K562 (cell line): ENCODE data around the gene GFAP. TPM values are rescaled to one million over a fixed set of nuclear protein-coding genes. Genes with fewer than 3 reads are reported as not detected.

Experiments
- BCOR ChIP-seq: fragments of 450-650 bp; IDR thresholded peaks from 2 replicates; pipeline ENCODE4 v1.6.1; 2016
- CBX5 ChIP-seq: IDR thresholded peaks from 2 replicates; pipeline ENCODE4 v1.6.1; 2014; ENCODE audit warnings: low read depth, borderline replicate concordance
- CLOCK ChIP-seq: fragments of 250-450 bp; sonication (Bioruptor Pico); IDR thresholded peaks from 2 replicates; pipeline ENCODE4 v1.4.0; 2020; ENCODE audit warnings: mild to moderate bottlenecking, moderate library complexity, borderline replicate concordance
- ELF1 ChIP-seq: fragments of 200-800 bp; sonication (Bioruptor generic); IDR thresholded peaks from 2 replicates; pipeline ENCODE4 v1.6.1; 2016; ENCODE audit warnings: missing genetic modification characterization, missing compliant biosample characterization
- ERF ChIP-seq: fragments of 450-650 bp; formaldehyde crosslinking; IDR thresholded peaks from 2 replicates; pipeline ENCODE4 v1.4.0; 2020; ENCODE audit warnings: mild to moderate bottlenecking, mixed read lengths
- GTF3C2 ChIP-seq: IDR thresholded peaks from 3 replicates; pipeline ENCODE4 v1.6.1; 2011; ENCODE audit warnings: borderline replicate concordance, mild to moderate bottlenecking, moderate library complexity; ENCODE audit not compliant: insufficient read length; ENCODE audit errors: extremely low read depth
- HDAC1 ChIP-seq, 2 experiments: fragments of 450-650 bp; IDR thresholded peaks; 2 replicates each; pipeline ENCODE4 v1.6.1; 2016 to 2017; ENCODE audit warnings: inconsistent platforms in 1 of 2, mild to moderate bottlenecking in 1 of 2, moderate library complexity in 1 of 2
- MNT ChIP-seq, 2 experiments: fragments of 450-650 bp; conservative IDR thresholded peaks; 2 replicates each; pipeline ENCODE4 v1.6.1; 2017; ENCODE audit warnings: mild to moderate bottlenecking in 2 of 2, moderate library complexity in 2 of 2
- POLR3A ChIP-seq: IDR thresholded peaks from 2 replicates; pipeline ENCODE4 v1.6.1; 2011; ENCODE audit warnings: borderline replicate concordance, mild to moderate bottlenecking, moderate library complexity; ENCODE audit not compliant: insufficient read length, insufficient read depth; ENCODE audit errors: extremely low read depth
- TOE1 ChIP-seq, 2 experiments: fragments of 450-650 bp in 1 of 2; sonication (generic) in 1 of 2; formaldehyde crosslinking in 1 of 2; IDR thresholded peaks; 2 replicates each; pipeline versions ENCODE4 v1.7.1 to v1.8.0; 2016 to 2022; ENCODE audit warnings: borderline replicate concordance in 2 of 2, mild to moderate bottlenecking in 2 of 2, antibody characterized with exemption in 1 of 2, inconsistent platforms in 1 of 2, low read depth in 1 of 2, missing genetic modification reagents in 1 of 2, moderate library complexity in 1 of 2
- ZNF592 ChIP-seq: fragments of 450-650 bp; IDR thresholded peaks from 2 replicates; pipeline ENCODE4 v1.6.1; 2017; ENCODE audit warnings: antibody characterized with exemption, mild to moderate bottlenecking
- polyA plus RNA-seq, 8 experiments: library from polyadenylated mRNA; depleted of rRNA in 4 of 8; stranded (reverse) in 5 of 8; unstranded in 3 of 8; fragments of >200 nt; fragmentation: Nextera tagmentation in 2 of 8; fragmentation: Illumina TruSeq in 1 of 8; extraction: Ambion mirVana in 2 of 8; extraction: Trizol in 1 of 8; gene quantifications; 2 replicates each; pipeline versions ENCODE4 v1.2.1 to v1.2.3, GENCODE V29; 2011 to 2014; ENCODE audit warnings: inconsistent platforms in 1 of 8, missing spikeins in 1 of 8
- total RNA-seq, 7 experiments: library from RNA; depleted of rRNA in 6 of 7; stranded (reverse); fragments of >200 nt in 6 of 7; fragmentation: Illumina TruSeq in 2 of 7; extraction: Trizol in 2 of 7; gene quantifications; 2 replicates each; pipeline versions ENCODE4 v1.2.1 to v1.2.3, GENCODE V29; 2011 to 2021; ENCODE audit warnings: low replicate concordance in 1 of 7

GFAP gene
- total and polyA plus RNA-seq, 9 of the 15 experiments (the other 6 are each of a cell fraction or from before 2014, with no cell fraction given), result 0.07 to 1.4 (median 0.60) TPM; not detected in 1

- TF ChIP-seq CLOCK (CRISPR knock-in tag), result no peak
- TF ChIP-seq POLR3A, result no peak
- peak; percentile 91 for TF ChIP-seq ELF1 (tag)
- peak in 1 of 2 experiments; percentile 98; a peak in 2 of 4 replicates for TF ChIP-seq HDAC1 (IDR thresholded peaks at IDR 0.05)
- TF ChIP-seq TOE1 (IDR thresholded peaks at IDR 0.05; ENCODE audit: borderline replicate concordance), result peak; percentile 30; the same call in 1 of the 2 replicates
- TF ChIP-seq TOE1 (CRISPR knock-in tag; IDR thresholded peaks at IDR 0.05; ENCODE audit: borderline replicate concordance, low read depth), result peak; percentile 79; the same call in 1 of the 2 replicates
- peak; percentile 67 to 84; a peak in 3 of 4 replicates for TF ChIP-seq MNT (conservative IDR thresholded peaks at IDR 0.05)
- TF ChIP-seq GTF3C2, result no peak
- no peak; the same call in 1 of the 2 replicates for TF ChIP-seq BCOR
- peak; percentile 73 for TF ChIP-seq ZNF592
- TF ChIP-seq CBX5, result peak; percentile 31; the same call in 1 of the 2 replicates
- TF ChIP-seq ERF (CRISPR knock-in tag), result 0 out of 2 replicates have a peak, but pooled peaks have one; percentile 63
Observed at GRCh38 chr17:44947461-44948314, 32.4 kb upstream of the GFAP start, which contains the start of gene KIF18B (continued).
